ELF-1 (cell line): Measurements from ENCODE around the gene PIKFYVE.
"Not testable (repeated sequence)": the region's sequence is repeated elsewhere in the genome, so short reads cannot be mapped to it uniquely, and the experiment has no call there.

ENCODE experiments used
- DNase-seq: peaks from one replicate; pipeline ENCODE4 v3.0.0-alpha.2; 2016; ENCODE audit warnings: low read depth, low spot score

The PIKFYVE gene

GRCh38 chr2:208304695-208305094 is 38.6 kb downstream of the PIKFYVE start:
- DNase-seq: no peak

- DNase-seq: no peak
Observed at GRCh38 chr2:208306291-208306690, 40.2 kb downstream of the PIKFYVE start.

DNA sequence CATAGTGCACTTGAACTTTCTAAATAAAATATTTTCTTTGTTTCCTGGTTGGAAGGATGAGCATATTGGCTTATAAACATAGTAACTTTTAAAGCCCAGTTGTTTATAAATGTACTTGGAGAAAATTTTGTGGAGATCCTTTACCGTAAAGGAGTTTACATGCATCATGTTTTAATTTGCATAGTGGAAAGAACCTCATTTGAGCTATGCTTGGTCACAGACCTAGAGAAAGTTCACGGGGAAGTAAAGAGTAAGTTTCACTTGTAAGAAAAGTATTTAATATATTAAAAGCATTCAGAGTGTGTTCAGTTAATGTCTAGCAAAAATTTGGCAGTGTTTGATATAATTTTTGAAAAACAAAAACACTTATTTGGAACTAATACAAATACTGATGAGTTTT is 45.3 kb downstream of the PIKFYVE start:
- no peak for DNase-seq

DNA sequence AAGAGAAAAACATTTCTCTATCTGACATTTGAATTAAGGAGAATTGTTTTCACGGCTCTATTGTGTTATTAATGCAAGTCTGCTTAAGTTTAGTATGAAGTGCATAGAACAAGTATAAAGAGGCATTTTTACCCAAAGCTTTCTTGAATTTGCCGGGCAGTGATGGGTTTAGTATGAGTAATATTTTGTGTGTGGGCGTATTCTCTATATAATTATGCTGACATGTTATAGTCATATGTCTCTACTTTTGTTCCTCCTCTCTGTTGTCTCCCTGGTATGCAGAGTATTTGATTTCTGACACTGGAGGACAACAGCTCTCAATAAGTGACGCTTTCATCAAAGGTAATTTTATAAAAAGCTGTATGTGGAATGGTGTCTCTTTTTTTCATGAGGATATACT is 45.9 kb downstream of the PIKFYVE start:
- no peak for DNase-seq

DNA sequence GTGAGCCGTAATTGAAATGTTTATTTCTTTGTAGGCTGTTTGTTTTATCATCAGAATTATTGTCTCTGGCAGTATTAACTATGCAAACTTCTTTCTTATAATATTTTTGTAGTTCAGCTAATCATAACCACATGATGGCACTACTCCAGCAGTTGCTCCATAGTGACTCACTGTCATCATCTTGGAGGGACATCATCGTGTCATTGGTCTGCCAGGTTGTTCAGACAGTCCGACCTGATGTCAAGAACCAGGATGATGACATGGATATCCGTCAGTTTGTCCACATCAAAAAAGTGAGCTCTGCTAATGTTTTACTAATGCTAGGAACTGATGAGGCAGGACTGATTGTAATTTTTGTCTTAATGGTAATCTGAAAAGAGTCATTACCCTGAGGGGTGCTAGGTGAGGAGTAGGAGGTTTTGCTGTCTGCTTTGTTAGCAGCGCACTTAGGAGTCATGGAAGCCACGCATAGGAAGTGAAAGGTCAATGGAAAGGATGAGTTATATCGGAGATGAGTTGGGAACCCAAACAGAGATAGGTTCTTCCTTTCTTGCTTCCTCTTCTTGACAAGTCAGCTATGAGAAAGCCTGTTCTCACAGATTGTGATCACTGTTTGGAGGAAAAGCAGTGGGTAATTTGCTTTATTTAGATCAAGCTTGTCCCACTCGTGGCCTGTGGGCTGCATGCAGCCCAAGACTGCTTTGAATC is 49.2 kb downstream of the PIKFYVE start:
- no peak for DNase-seq

DNA sequence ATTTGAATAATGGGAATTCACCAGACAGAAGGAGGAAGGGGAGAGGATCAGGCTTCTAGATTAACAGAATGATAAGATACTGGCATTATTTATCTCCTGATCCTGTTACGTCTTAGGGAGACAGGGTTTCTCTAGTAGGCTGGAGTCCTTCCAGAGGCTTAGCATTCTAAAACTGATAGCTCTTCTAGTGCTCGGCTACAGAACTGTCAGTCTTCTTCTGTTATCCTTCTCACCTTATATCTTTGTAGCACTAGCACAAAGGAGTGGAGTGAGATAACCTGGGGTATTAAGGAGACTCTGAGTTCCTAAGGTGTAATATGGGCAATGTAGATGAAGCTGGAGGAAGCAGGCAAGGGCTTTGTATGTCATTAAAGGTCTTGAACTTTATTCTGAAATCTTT is 52.1 kb downstream of the PIKFYVE start:
- no peak for DNase-seq

GRCh38 chr2:208319391-208319790 is 53.3 kb downstream of the PIKFYVE start:
- no peak for DNase-seq

- DNase-seq: no peak
Observed at GRCh38 chr2:208320686-208321085, 54.6 kb downstream of the PIKFYVE start.

GRCh38 chr2:208326016-208326415 is 60.0 kb downstream of the PIKFYVE start:
- DNase-seq: no peak

DNA sequence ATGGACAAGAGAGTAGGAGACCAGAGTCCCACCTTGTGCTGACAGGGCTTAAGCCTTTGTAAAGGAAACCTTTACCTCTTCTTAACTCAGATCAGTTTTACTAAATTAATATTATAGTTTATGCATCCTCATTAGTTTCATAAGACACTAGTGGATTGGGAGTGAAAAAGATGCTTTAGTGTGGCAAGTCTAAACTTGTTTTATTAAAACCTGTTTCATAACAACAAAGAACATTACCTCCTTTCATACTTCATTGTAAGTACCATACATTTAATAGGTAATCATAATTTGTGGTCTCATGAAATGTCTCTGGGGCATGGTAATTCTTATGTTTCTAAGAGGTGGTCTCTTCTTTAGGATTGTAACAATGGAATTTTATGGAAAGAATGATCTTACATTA is 63.4 kb downstream of the PIKFYVE start:
- DNase-seq: no peak

DNA sequence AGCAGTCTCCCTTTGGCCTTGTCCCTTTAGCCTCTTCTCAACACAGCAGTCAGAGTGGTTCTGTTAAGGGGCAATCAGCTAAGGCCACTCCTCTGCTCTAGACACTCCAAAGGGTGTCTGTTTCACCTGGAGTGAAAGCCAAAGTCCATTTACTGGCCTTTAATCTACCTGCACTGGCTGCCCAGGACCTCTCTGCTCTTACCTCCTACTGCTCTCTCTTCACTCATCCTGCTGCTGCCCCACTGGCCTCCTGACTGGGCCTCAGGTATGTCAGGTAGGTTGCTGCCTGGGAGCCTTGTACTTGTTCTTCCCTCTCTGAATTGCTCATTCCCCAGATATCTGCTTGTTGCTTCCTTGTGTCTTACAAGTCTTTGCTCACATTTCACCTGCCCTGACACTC is 68.2 kb downstream of the PIKFYVE start:
- DNase-seq: no peak

GRCh38 chr2:208346756-208347155 is 80.7 kb downstream of the PIKFYVE start:
- no peak for DNase-seq

DNA sequence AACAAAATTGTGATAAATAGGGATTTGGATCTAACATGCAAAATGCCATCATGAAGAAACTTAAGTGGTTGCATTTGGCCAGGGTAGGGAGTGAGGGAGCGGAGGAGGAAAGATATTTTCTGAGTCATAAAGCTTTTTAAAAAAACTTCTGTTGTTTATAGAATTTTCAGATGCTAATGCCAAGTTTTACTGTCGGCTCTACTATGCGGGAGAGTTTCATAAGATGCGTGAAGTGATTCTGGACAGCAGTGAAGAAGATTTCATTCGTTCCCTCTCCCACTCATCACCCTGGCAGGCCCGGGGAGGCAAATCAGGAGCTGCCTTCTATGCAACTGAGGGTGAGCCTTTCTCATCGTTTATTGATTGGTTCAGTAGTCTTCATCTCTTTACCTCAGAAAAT is 84.6 kb downstream of the PIKFYVE start:
- DNase-seq: no peak

- no peak for DNase-seq
Observed at GRCh38 chr2:208352644-208353567, 86.9 kb downstream of the PIKFYVE start.

DNA sequence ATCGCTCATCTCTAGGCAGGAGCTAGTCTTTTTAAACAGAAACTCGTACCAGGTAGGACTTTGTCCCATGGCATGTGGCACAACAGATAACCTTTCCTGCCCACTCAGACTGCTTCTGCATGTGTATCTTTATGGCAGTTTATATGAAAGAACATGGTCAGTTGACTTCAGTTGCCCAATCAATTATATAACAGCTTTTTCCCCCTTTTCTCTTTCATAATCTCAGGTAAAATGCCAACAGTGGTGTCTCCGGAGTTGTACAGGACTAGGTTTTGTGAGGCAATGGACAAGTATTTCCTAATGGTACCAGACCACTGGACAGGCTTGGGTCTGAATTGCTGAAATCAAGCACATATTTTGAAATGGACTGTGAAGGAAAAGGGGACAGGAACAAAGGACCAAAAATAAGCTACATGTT is 88.9 kb downstream of the PIKFYVE start:
- no peak for DNase-seq

- DNase-seq: not testable (repeated sequence)
Observed at GRCh38 chr2:208356420-208356819, 90.4 kb downstream of the PIKFYVE start.

GRCh38 chr2:208356846-208357574 is 91.0 kb downstream of the PIKFYVE start:
- no peak for DNase-seq

DNA sequence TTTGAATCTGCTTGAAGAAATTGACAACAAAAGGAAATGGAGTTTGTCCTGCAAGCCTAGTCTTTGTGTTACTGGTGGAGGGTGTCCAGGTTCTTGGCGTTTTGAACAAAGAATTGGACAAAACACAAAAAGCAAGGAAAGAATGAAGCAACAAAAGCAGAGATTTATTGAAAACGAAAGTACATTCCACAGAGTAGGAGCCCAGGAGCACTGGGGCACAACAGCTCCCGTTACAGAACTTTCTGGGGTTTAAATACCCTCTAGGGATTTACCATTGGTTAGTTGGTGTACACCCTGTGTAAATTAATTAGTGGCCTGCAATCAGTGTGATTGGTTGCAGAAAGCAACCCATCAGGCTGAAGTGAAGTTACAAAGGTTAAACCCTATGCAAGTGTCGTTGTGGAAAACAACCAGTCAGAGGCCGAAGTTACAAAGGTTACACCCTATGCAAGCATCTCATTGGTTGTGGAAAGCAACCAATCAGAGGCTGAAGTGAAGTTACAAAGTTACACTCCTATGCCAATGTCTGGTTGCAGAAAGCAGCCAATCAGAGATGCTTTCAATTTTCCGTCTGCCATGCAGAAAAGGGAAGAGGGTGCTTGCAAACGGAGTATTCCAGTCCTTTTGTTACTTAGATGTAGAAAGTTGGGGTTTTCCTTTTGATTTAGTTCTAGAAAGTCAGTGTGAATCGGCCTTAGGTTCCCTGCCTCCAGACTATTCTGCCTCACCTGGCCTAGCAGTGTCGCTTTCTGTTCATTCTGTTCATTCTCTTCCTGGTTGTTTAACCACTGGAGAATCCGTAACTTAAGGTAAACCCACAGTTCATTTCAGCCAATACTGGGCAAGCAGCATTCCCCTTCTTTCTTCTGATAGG is 92.9 kb downstream of the PIKFYVE start:
- no peak for DNase-seq

DNA sequence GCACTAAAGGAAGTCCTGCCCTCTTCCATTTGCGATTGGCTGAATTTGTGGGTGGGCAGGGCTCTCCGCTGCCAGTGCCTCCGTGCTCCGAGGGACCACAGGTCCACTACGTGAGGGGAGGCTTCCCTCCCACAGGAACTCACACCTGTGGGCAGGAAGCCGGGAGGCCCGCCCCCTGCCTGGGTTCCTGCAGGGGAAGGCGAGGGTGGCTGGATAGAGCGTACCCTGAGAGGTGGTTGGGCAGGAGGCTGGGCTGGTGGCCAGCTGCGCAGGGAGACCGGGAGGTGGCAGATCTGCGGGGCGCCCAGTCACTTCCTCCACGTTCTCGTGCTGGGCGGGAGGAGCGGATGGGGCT is 93.6 kb downstream of the PIKFYVE start:
- DNase-seq: peak; percentile 19

DNA sequence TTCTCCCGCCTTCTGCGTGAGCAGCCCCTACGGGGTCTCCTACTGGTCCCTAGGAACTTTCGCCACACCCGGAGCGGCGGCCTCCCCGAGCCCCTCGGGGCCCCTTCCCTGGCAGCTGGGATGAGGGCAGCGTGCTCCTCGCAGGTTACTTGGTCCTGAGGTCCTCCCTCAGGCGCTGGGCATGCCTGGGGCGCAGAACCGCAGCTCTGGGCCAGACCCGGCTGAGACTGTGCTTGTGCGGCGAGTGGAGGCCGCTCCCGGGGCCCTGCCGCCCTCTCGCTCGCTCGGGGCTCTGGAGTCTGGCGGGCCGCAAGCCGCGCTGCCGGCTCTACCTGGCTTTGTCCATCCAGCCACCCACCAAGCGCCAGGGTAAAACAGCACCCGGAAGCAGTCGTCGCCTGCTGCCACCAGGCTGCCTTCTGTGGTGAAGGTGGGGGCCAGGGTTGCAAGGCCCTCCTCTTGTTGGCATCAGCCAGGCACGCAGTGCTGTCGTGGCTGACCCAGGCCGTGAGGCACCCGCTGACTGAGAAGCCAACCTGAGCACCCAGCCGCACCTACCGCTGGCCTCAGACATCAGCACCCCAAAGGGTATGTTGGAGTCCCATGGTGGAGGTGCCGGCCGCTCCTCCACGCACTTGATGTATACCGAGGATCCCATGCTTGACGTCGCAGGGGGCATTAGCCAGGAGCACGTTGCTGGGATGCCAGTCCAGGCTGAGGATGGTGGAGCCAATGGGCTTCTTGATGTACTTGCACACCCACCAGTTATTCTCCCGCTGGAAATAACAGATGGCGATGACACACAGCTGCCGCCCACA is 94.4 kb downstream of the PIKFYVE start:
- DNase-seq: no peak

GRCh38 chr2:208361077-208361441 is 95.0 kb downstream of the PIKFYVE start:
- no peak for DNase-seq
